Measurements from ENCODE around the gene COQ9. TPM values are rescaled to one million over a fixed set of nuclear protein-coding genes. Genes with fewer than 3 reads are reported as not detected.

The COQ9 gene
- total RNA-seq, 1 donor from 2014 or later, result 37.8 TPM

DNA sequence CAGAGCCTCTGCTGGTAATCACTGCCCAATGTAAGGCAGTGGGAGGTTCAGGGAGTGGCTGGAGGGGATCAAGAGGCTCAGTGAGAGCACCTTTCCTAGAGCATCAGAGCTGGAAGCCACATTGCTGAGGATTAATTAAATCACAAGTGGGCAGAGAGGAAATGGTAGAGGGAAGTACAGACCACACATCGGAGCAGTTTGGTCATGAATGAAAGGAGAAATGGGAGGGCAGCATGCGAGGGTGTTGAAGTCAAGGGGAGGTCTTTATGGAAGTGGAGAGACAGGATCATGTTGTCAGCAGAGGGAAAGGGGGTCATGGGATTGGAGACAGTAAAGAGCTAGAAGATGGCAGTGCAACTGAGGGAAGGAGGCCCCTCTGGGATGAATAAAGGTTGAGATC is 40.4 kb upstream of the COQ9 start:
- TF ChIP-seq, protein P1, sequence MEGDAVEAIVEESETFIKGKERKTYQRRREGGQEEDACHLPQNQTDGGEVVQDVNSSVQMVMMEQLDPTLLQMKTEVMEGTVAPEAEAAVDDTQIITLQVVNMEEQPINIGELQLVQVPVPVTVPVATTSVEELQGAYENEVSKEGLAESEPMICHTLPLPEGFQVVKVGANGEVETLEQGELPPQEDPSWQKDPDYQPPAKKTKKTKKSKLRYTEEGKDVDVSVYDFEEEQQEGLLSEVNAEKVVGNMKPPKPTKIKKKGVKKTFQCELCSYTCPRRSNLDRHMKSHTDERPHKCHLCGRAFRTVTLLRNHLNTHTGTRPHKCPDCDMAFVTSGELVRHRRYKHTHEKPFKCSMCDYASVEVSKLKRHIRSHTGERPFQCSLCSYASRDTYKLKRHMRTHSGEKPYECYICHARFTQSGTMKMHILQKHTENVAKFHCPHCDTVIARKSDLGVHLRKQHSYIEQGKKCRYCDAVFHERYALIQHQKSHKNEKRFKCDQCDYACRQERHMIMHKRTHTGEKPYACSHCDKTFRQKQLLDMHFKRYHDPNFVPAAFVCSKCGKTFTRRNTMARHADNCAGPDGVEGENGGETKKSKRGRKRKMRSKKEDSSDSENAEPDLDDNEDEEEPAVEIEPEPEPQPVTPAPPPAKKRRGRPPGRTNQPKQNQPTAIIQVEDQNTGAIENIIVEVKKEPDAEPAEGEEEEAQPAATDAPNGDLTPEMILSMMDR (IDR thresholded peaks at IDR 0.05), result no peak
- Mint-ChIP-seq H3K4me3 (ENCODE audit: unreplicated experiment) (no peak overlapping the region), H3K9me3 (ENCODE audit: unreplicated experiment) (no peaks in the 10 kb centered on the region), H3K27me3 (ENCODE audit: unreplicated experiment) (peaks cover 31% of the 10 kb centered on the region), H3K36me3 (ENCODE audit: unreplicated experiment) (no peaks in the 10 kb centered on the region), H3K27ac (ENCODE audit: unreplicated experiment) (no peak overlapping the region), H3K4me1 (ENCODE audit: unreplicated experiment) (peaks cover 2% of the 10 kb centered on the region)
- DNase-seq (ENCODE audit: extremely low spot score, unreplicated experiment), result no peak

DNA sequence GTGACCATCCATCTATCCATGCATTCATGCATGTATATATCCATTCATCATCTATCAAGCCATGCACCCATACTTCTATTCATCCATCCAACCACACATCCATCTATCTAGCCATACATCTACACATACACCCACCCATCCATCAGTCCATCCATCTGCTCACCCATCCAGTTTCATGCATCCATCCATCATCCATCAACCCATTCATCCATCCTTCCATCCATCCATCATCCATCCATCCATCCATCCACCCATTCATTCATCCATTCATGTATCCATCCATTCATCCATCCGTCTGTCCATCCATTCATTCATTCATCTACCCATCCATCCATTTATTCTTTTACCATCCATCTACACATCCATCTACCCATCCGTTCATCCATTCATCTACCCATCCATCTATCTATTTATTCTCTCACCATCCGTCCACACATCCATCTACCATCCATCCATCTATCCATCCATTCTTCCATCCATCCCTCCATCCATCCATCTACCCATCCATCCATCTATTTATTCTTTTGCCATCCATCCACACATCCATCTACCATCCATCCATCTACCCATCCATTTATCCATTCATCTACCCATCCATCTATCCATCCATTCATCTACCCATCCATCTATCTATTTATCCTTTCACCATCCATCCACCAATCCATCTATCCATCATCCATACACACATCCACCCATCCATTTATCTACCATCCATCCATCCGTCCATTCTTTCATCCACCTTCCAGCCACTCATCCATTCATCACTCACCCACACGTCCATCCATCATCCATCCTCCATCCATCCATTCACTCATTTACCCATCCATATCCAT is 39.5 kb upstream of the COQ9 start:
- TF ChIP-seq, protein P1 (IDR thresholded peaks at IDR 0.05), result no peak
- Mint-ChIP-seq H3K27me3 (ENCODE audit: unreplicated experiment) (peaks cover 30% of the 10 kb centered on the region), H3K27ac (ENCODE audit: unreplicated experiment) (no peak overlapping the region), H3K36me3 (ENCODE audit: unreplicated experiment) (no peaks in the 10 kb centered on the region), H3K9me3 (ENCODE audit: unreplicated experiment) (no peaks in the 10 kb centered on the region), H3K4me3 (ENCODE audit: unreplicated experiment) (no peak overlapping the region), H3K4me1 (ENCODE audit: unreplicated experiment) (peaks cover 2% of the 10 kb centered on the region)
- no peak for DNase-seq (ENCODE audit: extremely low spot score, unreplicated experiment)

DNA sequence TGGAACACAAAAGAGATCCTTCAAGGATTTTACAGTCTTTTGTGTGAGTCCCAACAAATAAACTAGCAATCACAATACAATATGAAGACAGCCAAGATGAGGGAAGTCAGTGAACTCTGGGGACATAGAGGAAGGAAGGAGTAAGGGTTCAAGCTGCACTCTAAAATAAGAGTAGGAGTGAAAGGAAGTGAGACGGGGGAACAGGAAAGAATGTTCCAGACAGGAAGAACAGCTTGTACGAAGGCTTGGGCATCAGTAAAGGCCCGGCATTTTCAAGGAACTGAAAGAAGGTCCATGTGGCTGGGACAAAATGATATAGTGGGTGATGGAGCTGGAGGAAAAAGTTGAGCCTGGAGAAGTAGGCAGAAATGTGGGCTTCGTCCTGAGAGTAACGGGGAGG is 38.2 kb upstream of the COQ9 start:
- H3K27ac Mint-ChIP-seq (ENCODE audit: unreplicated experiment), result no peak overlapping the region
- H3K27me3 Mint-ChIP-seq (ENCODE audit: unreplicated experiment), result peaks cover 27% of the 10 kb centered on the region
- H3K4me3 Mint-ChIP-seq (ENCODE audit: unreplicated experiment), result no peak overlapping the region
- DNase-seq (ENCODE audit: extremely low spot score, unreplicated experiment), result no peak
- no peaks in the 10 kb centered on the region for H3K36me3 Mint-ChIP-seq (ENCODE audit: unreplicated experiment)
- peaks cover 2% of the 10 kb centered on the region for H3K4me1 Mint-ChIP-seq (ENCODE audit: unreplicated experiment)
- TF ChIP-seq, protein P1 (IDR thresholded peaks at IDR 0.05), result no peak
- H3K9me3 Mint-ChIP-seq (ENCODE audit: unreplicated experiment), result no peaks in the 10 kb centered on the region

DNA sequence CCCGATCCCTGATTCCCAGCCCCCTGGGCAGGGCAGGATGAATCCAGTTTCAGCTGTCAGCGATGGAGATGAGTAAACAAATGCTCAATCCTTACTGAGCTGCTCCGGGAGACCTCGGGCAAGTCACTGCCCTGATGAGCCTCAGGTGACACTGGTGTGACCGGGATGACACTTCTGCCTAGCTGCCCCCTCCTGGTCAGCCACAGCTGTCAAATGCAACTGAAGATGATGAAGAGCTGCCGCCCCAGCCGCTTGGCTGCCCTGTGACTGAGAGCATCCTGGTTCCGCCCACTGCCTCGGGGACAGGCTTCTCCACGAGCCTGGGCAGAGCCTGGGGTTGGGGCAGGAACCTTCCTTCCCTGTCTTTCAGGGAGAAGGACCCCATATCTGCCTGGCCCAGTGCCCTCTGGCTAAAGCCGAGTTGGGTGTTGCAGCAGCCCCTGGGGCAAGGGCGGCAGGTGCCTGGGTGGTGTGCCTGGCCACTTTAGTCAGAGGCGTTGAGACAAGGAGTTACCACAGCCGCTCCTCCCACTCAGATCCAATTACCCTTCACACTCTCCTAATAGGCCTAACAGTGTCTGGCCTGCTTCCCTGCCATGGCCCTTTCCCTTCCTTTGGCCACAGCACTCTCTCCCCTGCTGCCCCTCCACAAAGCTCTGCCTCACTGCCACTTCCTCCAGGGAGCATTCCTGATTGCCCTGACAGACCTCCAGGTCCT is 37.2 kb upstream of the COQ9 start:
- Mint-ChIP-seq H3K9me3 (ENCODE audit: unreplicated experiment) (no peaks in the 10 kb centered on the region), H3K4me1 (ENCODE audit: unreplicated experiment) (peaks cover 2% of the 10 kb centered on the region), H3K27me3 (ENCODE audit: unreplicated experiment) (peaks cover 20% of the 10 kb centered on the region), H3K27ac (ENCODE audit: unreplicated experiment) (no peak overlapping the region), H3K36me3 (ENCODE audit: unreplicated experiment) (no peaks in the 10 kb centered on the region), H3K4me3 (ENCODE audit: unreplicated experiment) (no peak overlapping the region)
- TF ChIP-seq, protein P1 (IDR thresholded peaks at IDR 0.05), result no peak
- DNase-seq (ENCODE audit: extremely low spot score, unreplicated experiment), result no peak

DNA sequence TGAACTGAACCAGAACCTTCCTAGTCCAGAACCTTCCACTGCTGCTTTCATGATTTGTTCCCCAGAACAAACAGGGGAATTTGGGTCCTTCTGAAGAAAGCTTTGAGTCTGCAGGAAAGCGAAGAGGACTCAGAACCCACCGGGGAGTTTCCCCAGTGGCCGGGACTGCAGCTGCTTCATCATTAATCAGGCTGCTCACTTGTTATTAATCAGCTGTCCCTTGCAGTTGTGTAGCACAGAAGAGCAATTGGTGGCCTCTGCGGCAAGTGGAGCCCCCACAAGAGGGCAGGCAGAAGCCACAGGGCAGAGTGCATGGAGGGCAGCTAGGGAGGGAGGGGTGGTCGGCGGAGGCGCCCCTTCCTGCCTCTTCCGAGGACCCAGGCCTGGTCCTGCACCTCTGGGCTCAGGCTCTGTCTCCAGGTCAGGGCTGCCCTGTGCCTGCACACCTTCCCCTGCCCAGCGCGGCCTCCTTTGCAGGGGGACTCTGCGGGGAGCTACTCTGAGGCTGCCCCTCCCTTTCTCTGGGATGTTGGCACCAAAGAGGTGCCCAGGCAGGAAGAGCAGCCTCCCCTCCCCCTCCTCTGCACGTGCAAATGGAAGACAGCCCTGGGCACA is 35.8 kb upstream of the COQ9 start:
- Mint-ChIP-seq H3K27ac (ENCODE audit: unreplicated experiment) (no peak overlapping the region), H3K9me3 (ENCODE audit: unreplicated experiment) (no peaks in the 10 kb centered on the region), H3K4me3 (ENCODE audit: unreplicated experiment) (no peak overlapping the region), H3K36me3 (ENCODE audit: unreplicated experiment) (no peaks in the 10 kb centered on the region), H3K27me3 (ENCODE audit: unreplicated experiment) (peaks cover 15% of the 10 kb centered on the region), H3K4me1 (ENCODE audit: unreplicated experiment) (peaks cover 2% of the 10 kb centered on the region)
- TF ChIP-seq, protein P1 (IDR thresholded peaks at IDR 0.05), result no peak
- no peak for DNase-seq (ENCODE audit: extremely low spot score, unreplicated experiment)
